Endothelial cell of umbilical vein (primary cell): Measurements from ENCODE around the gene TNFRSF11A. TPM values are rescaled to one million over a fixed set of nuclear protein-coding genes. Genes with fewer than 3 reads are reported as not detected.

Experiments
- BruUV-seq: library from RNA; stranded (reverse); fragments of 400-500 nt; replicated peaks from 2 replicates; lab custom pipeline; 2021; lab: Mats Ljungman, UMichigan
- CTCF ChIA-PET: fragments of 300-600, 350-600 bp; sonication (Branson Sonifier 250); formaldehyde crosslinking; loops from one replicate; lab custom pipeline; 2021; ENCODE audit warnings: antibody characterized with exemption, inconsistent platforms; lab: Charles Lee
- POLR2A ChIA-PET: fragments of 300-600, 350-600 bp; sonication (Branson Sonifier 250); formaldehyde crosslinking; loops from one replicate; lab custom pipeline; 2021; ENCODE audit warnings: antibody characterized with exemption, inconsistent platforms; lab: Charles Lee
- DNase-seq: peaks from one replicate; pipeline ENCODE4 v3.0.0-alpha.2; 2011; ENCODE audit warnings: low read depth, low spot score
- FAIRE-seq: peaks from 2 replicates; lab custom pipeline; 2011; peaks lifted over from hg19 to GRCh38; lab: Jason Lieb, UNC
- H2AFZ ChIP-seq: 2 replicates; pipeline ENCODE4 v1.6.0; 2012; ENCODE audit warnings: low read depth, low read length, control low read depth, inconsistent platforms
- H3K27ac ChIP-seq: 2 replicates; pipeline ENCODE4 v1.5.1; 2011; ENCODE audit warnings: low read depth, mild to moderate bottlenecking, control low read depth, low read length, moderate library complexity; ENCODE audit not compliant: insufficient read depth
- H3K27me3 ChIP-seq, 2 experiments: 2 replicates each; pipeline versions ENCODE4 v1.6.0 to v1.6.1; 2011; ENCODE audit warnings: low read length in 2 of 2, mixed read lengths in 1 of 2; ENCODE audit not compliant: control insufficient read depth in 2 of 2, insufficient read depth in 2 of 2
- H3K36me3 ChIP-seq, 2 experiments: 2 replicates in 1 of 2; 3 replicates in 1 of 2; pipeline ENCODE4 v1.5.1; 2011; ENCODE audit warnings: low read length in 2 of 2, mild to moderate bottlenecking in 1 of 2, moderate library complexity in 1 of 2; ENCODE audit not compliant: control insufficient read depth in 2 of 2, insufficient read depth in 2 of 2; ENCODE audit errors: extremely low read depth in 1 of 2
- H3K4me1 ChIP-seq: 3 replicates; pipeline ENCODE4 v1.5.1; 2011; ENCODE audit warnings: mild to moderate bottlenecking, low read length; ENCODE audit not compliant: control insufficient read depth, insufficient read depth; ENCODE audit errors: extremely low read depth
- H3K4me2 ChIP-seq: 2 replicates; pipeline ENCODE4 v1.6.1; 2011; ENCODE audit warnings: low read length, control low read depth, mixed read lengths; ENCODE audit not compliant: insufficient read depth
- H3K4me3 ChIP-seq, 3 experiments: fragments of 200-600 bp in 1 of 3; sonication (generic), shearing (Covaris generic) in 1 of 3; replicated peaks in 1 of 3; 2 replicates each; pipeline ENCODE4 v1.5.1; 2011 to 2016; ENCODE audit warnings: control low read depth in 3 of 3, low read length in 3 of 3, mild to moderate bottlenecking in 2 of 3, inconsistent platforms in 1 of 3, low read depth in 1 of 3, moderate library complexity in 1 of 3; ENCODE audit not compliant: insufficient read depth in 1 of 3
- H3K79me2 ChIP-seq: 2 replicates; pipeline ENCODE4 v1.6.0; 2012; ENCODE audit warnings: low read length, inconsistent platforms; ENCODE audit not compliant: control insufficient read depth, insufficient read depth
- H3K9ac ChIP-seq: replicated peaks from 2 replicates; pipeline ENCODE3; 2011; ENCODE audit warnings: low read length, control low read depth; ENCODE audit not compliant: insufficient read depth; ENCODE audit errors: extremely low read depth
- H3K9me1 ChIP-seq: replicated peaks from 3 replicates; pipeline ENCODE4 v1.6.0; 2011; ENCODE audit warnings: mild to moderate bottlenecking, low read length; ENCODE audit not compliant: control insufficient read depth, insufficient read depth; ENCODE audit errors: extremely low read depth
- H3K9me3 ChIP-seq: replicated peaks from 2 replicates; pipeline ENCODE4 v1.5.1; 2012; ENCODE audit warnings: low read length, inconsistent platforms; ENCODE audit not compliant: control insufficient read depth, insufficient read depth
- H4K20me1 ChIP-seq: replicated peaks from 2 replicates; pipeline ENCODE3; 2011; ENCODE audit warnings: mild to moderate bottlenecking, low read length; ENCODE audit not compliant: control insufficient read depth, insufficient read depth; ENCODE audit errors: extremely low read depth
- EZH2 ChIP-seq: IDR thresholded peaks from 2 replicates; pipeline ENCODE4 v1.6.1; 2012; ENCODE audit warnings: borderline replicate concordance, low read depth, mild to moderate bottlenecking, moderate library complexity, low read length, inconsistent platforms; ENCODE audit not compliant: severe bottlenecking
- FOS ChIP-seq: IDR thresholded peaks from 2 replicates; pipeline ENCODE4 v1.6.1; 2011; ENCODE audit warnings: mild to moderate bottlenecking, low read length, moderate library complexity, borderline replicate concordance; ENCODE audit not compliant: insufficient read depth
- GATA2 ChIP-seq: IDR thresholded peaks from 2 replicates; pipeline ENCODE4 v1.7.0; 2011; ENCODE audit warnings: low read depth, mild to moderate bottlenecking, moderate library complexity, mixed read lengths, low read length; ENCODE audit not compliant: insufficient read length, insufficient read depth
- JUN ChIP-seq: IDR thresholded peaks from 2 replicates; pipeline ENCODE4 v1.6.1; 2011; ENCODE audit warnings: borderline replicate concordance, low read depth; ENCODE audit not compliant: insufficient read length, insufficient read depth
- MAX ChIP-seq: IDR thresholded peaks from 2 replicates; pipeline ENCODE4 v1.6.1; 2011; ENCODE audit not compliant: insufficient read depth, insufficient read length
- MYC ChIP-seq: IDR thresholded peaks from one replicate; pipeline ENCODE4 v1.6.1; 2011; ENCODE audit warnings: mild to moderate bottlenecking, low read depth, low read length
- POLR2A ChIP-seq: IDR thresholded peaks from 2 replicates; pipeline ENCODE4 v1.6.1; 2012; ENCODE audit warnings: low read depth, mild to moderate bottlenecking, control low read depth, low read length
- POLR2AphosphoS5 ChIP-seq: IDR thresholded peaks from 2 replicates; pipeline ENCODE4 v1.6.1; 2012; ENCODE audit warnings: low read depth, mild to moderate bottlenecking, control low read depth, low read length, moderate library complexity; ENCODE audit not compliant: insufficient read depth
- dilution Hi-C: fragments of 300-500 bp; cut with MboI; formaldehyde crosslinking; loops from one replicate; pipeline ENCODE4 v1.15.0; 2019; ENCODE audit warnings: low sequenced_read_pairs; ENCODE audit not compliant: extremely low pct_ligation_motif_present
- intact Hi-C: fragments of 100-400 bp; cut with micrococcal nuclease; formaldehyde crosslinking; loops from one replicate; pipeline ENCODE4 v1.10.0; 2022
- polyA plus RNA-seq, 4 experiments: library from polyadenylated mRNA; depleted of rRNA in 3 of 4; stranded (reverse) in 3 of 4; unstranded in 1 of 4; fragments of >200 nt; gene quantifications; 2 replicates each; pipeline versions ENCODE4 v1.2.1 to v1.2.3, GENCODE V29; 2011 to 2012; ENCODE audit warnings: missing spikeins in 1 of 4
- total RNA-seq: library from RNA; stranded (reverse); gene quantifications from 2 replicates; pipeline ENCODE4 v1.2.3, GENCODE V29; 2021
- TF ChIP-seq, protein P1 (sequence below), 2 donors: IDR thresholded peaks; 1 replicate in 1 of 2; 2 replicates in 1 of 2; pipeline ENCODE4 v1.5.1; 2011; ENCODE audit warnings: low read length in 2 of 2, mild to moderate bottlenecking in 2 of 2, moderate library complexity in 2 of 2, control low read depth in 1 of 2, inconsistent platforms in 1 of 2, low read depth in 1 of 2; ENCODE audit not compliant: insufficient read depth in 1 of 2; ENCODE audit errors: extremely low read depth in 1 of 2

The TNFRSF11A gene
- total and polyA plus RNA-seq, 2 donors (not counting 3 experiments of a cell fraction or from before 2014, with no cell fraction given), result 10.4 to 11.1 TPM

- ChIA-PET CTCF (no interaction called here), POLR2A (no interaction called here)
- DNase-seq, result no peak
- H3K4me2 ChIP-seq, result no peak overlapping the region
- BruUV-seq, result no TSS peak
- intact Hi-C loops, result no loop called here
- no peak overlapping the region for H3K4me3 ChIP-seq
- H3K9me1 ChIP-seq, result no peaks in the 10 kb centered on the region
- dilution Hi-C loops, result no loop called here
- FAIRE-seq, result no peak
- peaks cover 4% of the 10 kb centered on the region for H3K4me1 ChIP-seq
- H3K9me3 ChIP-seq, result no peaks in the 10 kb centered on the region
- no peak overlapping the region for H2AFZ ChIP-seq
- TF ChIP-seq POLR2A (no peak), FOS (no peak), GATA2 (no peak), MAX (no peak), POLR2AphosphoS5 (no peak), JUN (no peak), EZH2 (no peak), MYC (no peak)
- TF ChIP-seq, protein P1, sequence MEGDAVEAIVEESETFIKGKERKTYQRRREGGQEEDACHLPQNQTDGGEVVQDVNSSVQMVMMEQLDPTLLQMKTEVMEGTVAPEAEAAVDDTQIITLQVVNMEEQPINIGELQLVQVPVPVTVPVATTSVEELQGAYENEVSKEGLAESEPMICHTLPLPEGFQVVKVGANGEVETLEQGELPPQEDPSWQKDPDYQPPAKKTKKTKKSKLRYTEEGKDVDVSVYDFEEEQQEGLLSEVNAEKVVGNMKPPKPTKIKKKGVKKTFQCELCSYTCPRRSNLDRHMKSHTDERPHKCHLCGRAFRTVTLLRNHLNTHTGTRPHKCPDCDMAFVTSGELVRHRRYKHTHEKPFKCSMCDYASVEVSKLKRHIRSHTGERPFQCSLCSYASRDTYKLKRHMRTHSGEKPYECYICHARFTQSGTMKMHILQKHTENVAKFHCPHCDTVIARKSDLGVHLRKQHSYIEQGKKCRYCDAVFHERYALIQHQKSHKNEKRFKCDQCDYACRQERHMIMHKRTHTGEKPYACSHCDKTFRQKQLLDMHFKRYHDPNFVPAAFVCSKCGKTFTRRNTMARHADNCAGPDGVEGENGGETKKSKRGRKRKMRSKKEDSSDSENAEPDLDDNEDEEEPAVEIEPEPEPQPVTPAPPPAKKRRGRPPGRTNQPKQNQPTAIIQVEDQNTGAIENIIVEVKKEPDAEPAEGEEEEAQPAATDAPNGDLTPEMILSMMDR (IDR thresholded peaks at IDR 0.05; ENCODE audit: extremely low read depth in 1 of 2, insufficient read depth in 1 of 2, low read depth in 1 of 2, low read length in 2 of 2), result no peak
- H3K36me3 ChIP-seq, result no peaks in the 10 kb centered on the region
- H3K9ac ChIP-seq, result no peak overlapping the region
- H3K79me2 ChIP-seq, result no peaks in the 10 kb centered on the region
- H3K27me3 ChIP-seq, result no peaks in the 10 kb centered on the region
- H4K20me1 ChIP-seq, result no peaks in the 10 kb centered on the region
- H3K27ac ChIP-seq, result no peak overlapping the region
Measured at GRCh38 chr18:62396967-62397366, 71.9 kb downstream of the TNFRSF11A start.
